KG1 (cell line): Measurements from ENCODE around the gene OPTC.
"Not testable (repeated sequence)": the region's sequence is repeated elsewhere in the genome, so short reads cannot be mapped to it uniquely, and the experiment has no call there.

Source experiments
- DNase-seq: peaks from one replicate; lab custom pipeline; 2025; lab: John Stamatoyannopoulos, UW

OPTC gene

DNA sequence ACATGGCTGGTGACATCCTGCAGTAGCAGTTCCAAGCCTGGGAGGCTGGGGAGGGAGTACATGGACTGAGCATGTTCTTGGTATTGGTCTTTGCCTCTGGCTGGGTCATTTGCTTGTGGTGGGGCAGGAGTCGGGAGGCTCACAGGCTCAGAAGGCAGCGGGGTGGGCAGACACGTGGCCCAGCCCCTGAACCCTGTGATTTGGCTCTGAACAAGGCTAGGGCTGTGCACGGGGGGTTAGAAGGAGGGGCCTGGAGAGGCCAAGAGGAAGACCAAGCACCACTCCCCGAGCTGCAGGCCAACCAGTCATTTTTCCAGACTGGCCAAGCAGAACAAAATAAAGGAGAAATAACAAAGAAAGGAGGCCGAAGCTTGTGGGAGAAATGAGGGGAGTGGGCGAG lies 28.0 kb upstream of the OPTC start:
- DNase-seq, result no peak

DNA sequence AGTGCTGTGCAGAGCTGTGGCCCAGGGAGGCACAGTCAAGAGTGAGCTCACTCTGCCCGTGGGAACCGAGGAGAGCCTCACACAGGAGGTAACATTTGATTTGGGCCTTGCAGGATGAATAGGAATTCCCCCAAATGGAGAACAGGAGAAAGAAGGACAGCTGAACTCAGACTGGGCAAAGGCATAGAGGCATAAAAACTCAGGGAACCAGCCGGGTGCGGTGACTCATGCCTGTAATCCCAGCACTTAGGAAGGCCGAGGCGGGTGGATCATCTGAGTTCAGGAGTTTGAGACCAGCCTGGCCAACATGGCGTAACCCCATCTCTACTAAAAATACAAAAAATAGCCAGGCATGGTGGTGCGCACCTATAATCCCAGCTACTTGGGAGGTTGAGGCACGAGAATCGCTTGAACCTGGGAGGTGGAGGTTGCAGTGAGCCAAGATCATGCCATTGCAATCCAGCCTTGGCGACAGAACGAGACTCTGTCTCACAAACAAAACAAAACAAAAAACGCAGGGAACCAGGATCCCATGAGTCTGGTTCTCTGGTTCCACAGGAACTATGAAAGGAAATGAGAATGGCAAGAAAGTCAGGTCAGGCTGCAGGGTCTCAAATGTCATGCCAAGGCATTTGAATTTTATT lies 26.9 kb upstream of the OPTC start:
- not testable (repeated sequence) for DNase-seq

DNA sequence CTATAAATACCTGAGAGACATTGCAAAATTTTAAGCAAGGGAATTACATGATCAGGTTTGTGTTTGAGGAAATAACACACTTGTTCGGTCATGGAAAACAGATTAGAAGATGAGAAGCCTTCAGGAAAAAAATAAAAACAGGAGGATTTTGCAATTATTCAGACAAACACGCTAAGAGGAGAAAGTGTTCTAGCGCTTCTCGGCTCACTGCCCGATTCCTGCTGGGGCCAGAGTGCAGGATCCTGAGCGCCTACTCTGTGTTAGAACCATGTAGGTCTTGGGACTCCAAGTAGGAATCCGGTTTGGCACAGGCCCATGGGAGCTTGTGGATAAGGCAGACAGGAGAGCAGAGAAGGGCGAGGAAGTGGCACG lies 26.4 kb upstream of the OPTC start:
- no peak for DNase-seq

DNA sequence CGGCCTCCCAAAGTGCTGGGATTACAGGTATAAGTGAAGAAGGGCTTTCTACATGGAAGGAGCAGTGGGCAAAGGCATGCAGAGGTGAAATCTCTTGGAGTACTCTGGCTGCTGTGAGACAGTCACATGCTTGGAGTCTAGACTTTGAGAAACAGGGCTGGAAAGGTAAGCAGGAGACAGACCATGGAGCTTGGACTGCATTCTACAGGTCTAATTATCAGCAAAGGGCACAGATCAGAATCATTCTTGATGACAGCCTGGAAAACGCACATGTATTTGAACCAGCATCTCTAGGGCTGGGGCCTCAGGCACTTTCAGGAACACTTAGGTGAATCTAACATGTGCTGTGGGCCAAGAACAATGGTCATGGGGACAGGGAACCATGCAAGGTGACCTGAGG lies 25.6 kb upstream of the OPTC start:
- no peak for DNase-seq

DNA sequence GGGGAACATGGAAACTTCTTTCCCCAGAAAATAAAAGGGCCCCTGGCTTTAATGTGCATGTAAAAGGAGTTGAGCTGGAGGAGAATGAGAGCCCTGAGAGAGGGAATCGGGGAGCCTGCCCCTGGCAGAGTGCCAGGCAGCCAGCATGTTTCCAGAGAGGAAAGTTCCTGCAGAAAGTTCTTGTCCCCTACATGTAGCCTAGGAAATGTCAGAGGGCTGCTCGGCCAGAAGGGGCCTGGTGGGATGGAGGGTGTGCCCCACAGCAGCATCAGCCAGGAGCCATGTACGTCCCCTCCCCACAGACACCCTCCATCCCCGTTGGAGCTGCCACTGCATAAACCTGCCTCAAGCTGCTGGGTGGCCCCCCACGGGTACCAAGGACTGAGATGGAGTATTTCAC lies 23.7 kb upstream of the OPTC start:
- no peak for DNase-seq

DNA sequence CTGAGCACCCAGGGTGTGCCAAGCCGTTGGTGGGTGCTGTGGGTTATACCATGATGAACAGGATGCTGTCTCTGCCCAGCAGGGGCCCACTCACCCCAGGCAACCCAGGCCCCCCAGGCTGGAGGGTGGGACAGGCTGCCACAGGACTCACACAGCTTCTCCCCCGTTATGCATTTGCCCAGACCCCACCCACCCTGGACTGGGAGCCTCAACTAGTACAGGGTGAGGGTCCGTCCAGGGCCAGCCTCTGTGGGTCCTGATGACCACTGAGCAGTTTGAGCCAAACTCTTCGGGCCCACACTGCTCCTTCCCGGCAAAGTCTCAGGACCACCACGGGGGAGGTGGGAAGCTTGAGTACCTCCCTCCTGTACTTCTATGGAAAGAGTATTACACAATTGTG lies 22.1 kb upstream of the OPTC start:
- no peak for DNase-seq

DNA sequence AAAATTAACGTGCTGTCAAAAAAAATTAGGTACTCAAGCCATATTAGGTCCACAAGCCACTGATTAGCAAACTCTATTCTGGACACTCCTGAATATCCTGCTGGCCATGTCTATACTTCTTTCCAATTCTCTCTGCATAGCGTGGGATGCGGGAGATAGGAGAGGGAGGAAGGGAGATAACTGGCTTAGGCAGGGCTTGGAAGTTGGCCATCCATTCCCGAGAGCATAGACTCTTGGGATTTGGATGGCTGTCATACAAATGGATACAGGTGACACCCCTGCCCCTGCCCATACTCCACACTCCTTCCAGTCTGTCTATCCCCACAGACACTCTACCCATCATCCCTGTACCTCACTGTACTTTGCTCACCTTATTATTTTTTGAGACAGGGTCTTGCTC lies 20.7 kb upstream of the OPTC start:
- no peak for DNase-seq

DNA sequence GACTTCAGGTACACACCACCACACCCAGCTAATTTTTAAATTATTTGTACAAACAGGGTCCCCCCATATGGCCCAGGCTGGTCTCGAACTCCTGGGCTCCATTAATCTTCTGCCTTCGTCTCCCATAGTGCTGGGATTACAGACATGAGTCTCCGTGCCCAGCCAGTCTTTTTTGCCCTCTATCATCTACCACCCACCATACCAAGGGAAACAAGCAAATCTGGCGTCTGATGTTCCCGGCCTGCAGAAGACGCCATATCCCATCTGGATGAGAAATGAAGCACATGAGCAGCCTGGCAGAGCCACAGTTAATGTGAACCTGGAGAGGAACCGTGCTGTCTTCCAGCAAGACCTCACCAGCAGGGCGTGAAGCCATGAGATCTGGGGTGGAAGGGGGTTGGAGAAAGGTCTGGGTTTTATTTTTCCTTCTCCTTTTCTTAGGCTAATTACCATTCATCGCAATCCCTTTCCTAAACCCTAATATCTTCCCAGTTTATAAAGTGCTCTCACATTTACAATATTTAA lies 20.1 kb upstream of the OPTC start:
- no peak for DNase-seq

DNA sequence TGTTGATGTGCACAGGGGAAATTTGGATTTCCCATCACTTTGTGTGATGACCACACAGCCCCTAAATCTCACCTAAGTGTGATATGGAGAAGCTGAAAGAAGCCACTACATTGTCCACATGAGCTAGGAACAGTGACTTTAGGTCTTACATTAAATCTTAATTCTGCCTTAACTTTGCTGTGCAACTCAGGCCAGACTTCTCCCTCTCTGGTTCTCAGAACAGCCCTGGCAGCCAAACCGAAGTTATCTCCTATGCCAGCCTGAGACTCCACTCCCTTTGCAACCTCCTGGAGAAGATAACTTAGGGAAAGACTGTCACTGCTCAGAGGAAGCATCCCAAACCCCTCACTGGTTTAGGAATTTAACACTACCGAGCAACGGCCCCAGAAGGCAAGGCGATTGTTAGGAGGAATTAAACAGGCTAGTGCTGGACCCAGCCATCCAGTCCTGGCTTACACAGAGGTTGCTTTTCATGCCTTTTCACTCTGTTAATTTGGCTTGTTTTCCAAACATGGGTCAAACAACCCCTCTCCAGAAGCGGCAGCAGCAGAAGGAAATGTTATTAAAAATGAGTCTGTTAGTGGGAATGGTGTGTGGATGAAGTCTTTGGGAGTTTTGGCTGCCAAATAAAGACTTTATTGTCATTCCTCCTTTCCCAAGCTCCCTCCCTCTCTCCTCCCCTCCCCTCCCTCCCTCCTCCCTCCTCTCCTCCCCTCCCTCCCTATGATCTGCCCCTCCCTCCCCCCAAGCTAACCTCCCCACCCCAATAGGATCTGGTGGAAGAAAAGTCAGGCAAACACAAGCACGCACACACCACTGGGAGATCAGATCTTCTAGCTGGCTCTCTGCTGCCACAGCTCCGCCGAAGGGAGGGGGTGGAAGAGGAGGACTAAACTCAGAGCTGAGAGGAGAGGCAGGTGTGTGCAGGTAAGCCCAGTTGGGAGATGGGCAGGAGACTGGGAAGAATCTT lies 18.7 kb upstream of the OPTC start, which contains the start of gene PRELP:
TSS of gene PRELP (plus strand) at position 795 of the 970 bp plus-strand sequence. CDS start 7,379 bp downstream, outside the sequence.
- DNase-seq, result no peak

DNA sequence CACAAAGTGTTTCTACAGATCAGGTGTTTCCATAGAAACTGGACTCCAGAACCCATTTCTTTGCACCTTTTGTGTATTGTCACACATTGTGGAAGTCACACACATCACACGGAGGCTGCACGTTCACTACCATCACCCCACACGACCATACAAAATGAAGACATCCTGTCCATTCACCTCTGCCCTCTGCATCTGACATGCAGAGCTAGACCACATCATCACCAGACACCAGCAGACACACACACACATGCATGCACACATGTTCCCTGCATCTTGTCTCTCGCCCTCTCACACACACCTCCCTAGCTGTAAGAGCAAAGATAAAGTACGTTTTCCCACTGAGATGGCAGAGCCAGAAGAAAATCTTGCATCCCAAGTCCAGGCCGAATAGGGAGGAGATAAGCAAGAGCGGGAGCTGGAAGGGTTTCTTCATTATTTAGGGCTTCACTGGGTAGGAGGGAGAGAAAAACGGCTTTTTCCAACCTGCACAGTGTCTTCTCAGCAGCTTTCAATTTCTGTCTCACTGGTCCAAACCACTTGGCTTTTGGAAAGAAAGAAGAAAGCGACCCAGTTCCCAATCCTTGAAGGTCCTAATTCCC lies 17.6 kb upstream of the OPTC start:
- no peak for DNase-seq

DNA sequence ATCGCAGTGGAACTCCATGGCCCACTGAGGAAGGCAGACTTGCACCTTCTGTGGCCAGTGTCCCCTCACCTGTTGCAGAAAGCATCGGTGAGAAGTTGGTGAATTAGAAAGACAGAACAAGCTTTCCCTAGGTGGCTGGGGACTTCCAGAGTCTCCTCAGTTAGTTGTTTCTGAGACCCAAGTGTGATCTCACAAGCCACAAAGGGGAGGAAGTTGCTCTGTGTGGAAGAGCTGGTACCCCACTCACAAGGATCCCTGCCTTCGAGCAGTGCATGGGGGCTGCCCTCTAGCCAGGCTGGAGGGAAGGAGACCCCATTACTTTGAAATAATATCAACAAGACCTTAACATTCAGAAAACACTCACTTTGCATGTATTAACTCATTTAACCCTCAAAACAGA lies 16.2 kb upstream of the OPTC start:
- DNase-seq, result no peak

DNA sequence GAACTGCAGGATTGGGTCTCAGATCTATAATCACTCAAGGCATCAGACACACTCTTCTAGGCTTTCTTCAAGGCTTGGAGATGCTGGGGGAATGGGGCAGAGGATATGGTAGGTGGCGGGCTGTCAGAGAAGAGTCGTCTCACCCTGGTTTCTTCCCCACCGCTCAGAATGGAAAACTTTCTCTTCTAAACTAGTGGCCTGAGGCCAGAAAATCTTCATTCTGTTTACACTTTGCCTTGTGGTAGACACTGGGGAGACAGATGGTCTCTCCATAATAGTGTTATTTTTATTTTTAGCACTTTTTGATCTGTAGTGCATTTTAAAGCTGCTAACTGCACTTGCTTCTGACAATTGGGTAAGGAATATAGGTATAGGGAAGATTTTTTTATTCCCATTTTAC lies 15.7 kb upstream of the OPTC start:
- DNase-seq, result no peak

DNA sequence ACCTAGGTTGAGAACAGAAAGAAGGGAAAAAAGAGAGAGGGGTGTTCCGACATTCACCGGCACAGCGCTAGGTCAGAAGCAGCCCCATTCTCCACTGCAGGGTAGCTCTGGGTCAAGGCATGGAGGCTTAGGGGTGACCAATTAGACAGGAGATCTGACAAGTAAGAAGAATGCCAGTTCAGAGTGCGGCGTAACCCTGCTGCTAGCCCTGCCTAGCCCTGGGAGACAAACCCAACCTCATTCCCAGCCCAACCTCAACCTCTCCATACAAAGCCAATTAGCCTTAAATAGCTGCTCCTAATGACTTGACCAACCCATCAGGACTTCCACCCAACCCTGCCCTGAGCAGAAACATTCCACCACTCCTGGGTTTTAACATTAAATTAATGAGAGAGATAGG lies 15.0 kb upstream of the OPTC start:
- DNase-seq, result no peak

DNA sequence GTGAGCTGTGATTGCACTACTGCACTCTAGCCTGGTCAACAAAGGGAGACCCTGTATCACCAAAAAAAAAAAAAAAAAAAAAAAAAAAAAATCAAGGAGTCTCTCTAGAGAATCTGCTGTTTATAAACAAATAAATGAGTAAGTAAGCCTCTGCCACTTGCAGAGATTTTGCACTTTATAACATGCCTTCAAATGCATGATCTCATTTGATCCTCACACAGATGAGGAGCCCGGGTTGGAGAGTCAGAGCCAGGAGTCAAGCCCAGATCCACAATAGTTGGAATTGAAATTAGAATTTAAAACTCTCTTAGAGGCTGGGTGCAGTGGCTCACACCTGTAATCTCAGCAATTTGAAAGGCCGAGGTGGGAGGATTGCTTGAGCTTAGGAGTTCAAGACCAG lies 14.3 kb upstream of the OPTC start:
- DNase-seq, result no peak

DNA sequence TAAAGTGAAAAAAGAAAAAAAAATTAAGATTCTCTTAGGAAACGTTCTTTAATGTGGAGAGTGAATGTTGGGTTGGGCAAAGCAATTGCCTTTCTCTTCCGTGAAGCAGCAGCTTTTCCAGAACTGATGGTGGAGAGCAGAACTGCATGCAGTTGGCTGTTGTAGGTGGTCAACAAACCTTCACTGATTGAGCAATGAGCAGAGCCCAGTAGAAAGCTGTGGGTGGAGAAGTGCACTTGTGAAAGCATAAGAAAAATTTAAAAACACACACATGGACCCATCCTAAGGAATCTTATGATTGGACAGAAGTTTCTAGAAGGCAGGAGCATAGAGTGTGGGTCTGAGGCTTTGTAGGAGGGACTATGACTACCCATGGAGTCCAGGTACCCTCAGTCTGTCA lies 13.9 kb upstream of the OPTC start:
- no peak for DNase-seq

DNA sequence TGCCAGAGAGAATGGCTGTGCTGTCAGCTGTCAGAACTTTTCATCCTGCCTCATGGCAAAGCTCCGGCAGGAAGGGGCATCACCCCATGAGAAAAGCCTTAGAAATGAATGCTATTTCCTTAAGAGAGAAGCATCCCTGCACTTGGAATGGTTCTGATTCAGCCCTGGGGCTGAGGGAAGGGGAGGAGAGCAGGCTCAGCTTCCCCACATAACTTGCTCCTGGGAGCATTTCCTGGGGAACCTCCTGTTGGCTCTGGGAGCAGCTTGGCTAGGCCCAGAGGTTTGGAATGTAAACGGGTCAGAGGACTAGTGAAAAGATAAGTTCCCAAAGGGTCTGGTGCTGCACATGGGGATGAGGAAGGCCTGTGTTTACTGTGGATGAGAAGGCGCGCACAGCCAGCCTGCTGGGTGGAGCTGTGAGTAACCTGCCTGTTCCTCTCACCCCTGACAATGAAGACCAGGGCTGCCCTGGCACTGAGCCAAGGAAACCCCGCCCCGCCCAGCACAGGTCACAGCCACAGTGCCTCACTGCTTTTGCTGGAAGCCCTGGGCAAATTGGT lies 13.3 kb upstream of the OPTC start:
- no peak for DNase-seq

DNA sequence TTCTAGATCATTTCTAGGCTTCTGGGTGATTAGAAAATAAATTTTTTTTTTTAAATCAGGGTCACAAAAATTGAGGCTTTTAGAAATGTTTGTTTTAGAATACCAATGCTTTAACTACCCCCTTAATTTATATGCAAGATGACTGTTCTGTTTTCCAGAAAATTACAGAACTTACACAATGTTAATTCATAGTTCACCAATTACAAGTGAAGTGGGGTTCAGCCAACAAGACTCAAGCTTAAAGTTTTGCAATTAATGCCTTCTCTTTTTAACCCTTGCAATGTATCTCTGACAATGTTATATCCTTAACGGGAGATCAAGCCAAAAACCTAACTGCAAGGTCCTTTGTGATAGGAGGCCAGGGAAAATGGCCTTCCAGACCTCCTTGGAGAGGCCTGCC lies 12.8 kb upstream of the OPTC start:
- no peak for DNase-seq

DNA sequence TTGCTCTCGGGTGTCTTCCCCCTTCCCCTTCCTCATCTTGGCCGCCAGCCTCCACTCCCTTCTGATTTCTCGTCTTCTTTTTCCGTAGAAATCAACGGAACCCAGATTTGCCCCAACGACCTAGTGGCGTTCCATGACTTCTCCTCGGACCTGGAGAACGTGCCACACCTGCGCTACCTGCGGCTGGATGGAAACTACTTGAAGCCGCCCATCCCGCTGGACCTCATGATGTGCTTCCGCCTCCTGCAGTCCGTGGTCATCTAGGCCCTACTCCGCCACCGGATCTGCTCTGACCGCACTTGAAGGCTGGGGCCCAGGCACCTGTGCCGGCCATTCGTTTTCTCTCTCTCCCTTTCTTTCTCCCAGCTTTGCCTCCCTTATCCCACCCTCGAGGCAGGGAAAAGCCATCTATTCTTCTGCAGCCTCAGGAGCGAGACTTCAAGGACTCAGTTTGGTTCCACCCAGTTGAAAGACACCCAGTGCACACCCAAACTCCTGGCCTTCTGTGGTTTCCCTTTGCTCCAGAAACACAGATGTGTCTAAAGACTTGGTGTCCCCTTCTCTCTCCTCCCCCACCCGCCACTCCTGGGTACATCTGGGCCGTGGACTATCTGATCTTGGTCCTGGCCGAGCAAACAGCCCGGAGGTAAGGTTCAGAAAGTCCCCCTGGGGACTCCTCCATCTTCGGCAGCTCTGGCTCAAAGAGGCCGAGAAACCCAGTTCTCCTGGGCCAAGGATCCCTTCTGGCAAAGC lies 7.2 kb upstream of the OPTC start:
- no peak for DNase-seq

DNA sequence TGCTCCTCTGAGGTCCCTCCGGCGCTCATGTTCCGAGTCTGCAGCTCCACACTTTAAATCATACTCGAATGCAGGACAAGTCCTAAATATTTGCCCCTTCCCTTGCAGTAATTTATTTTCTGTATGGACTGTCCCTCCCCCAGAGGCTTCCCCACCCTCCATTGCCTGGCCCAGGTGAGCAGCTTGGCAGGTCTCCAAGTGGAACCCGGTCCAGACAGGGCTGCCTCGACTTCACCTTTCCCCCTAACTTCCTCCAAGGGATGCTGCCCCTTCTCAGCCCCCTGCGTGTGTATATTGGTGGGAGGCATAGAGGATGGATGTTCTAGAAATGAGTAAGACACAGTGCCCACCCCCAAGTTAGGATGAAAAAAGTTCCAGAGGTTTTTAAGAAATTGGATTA lies 5.4 kb upstream of the OPTC start:
- DNase-seq, result no peak

DNA sequence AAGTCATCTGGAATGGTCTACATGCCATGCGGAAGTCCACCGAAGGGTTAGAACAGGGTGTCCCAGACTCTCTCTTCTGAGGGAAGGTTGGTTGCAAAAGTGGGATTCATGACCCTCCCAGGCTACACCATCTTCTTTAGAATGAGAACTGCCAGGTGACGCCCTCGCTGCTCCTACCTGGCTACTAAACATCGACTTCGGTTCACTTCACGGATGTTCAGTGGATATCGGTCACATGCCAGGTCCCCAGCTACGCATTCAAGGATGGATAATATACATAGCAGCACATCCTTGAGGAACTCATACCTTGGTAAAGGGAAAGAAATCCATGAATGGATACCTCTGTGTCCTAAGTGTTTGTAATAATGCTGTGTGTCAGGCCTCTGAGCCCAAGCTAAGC lies 3.3 kb upstream of the OPTC start:
- DNase-seq, result no peak

DNA sequence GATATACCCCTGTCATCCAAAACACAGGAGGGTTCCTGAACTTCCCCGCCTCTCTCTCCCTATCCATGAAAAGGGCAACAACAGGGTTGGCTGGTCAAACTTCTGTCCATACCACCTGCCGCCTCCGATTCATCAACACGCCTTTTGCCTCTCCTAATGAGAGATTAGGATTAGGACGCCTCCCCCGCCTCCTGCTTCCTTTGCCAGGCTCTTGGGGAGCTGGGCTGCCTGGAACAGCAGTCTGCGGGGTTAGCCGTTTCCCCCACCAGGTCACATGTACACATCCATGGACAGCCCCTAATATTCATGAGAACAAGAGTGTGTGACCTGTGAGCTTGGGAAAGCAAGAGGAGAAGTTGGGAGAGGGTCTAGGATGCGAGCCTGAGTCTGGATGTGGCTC lies 2.3 kb upstream of the OPTC start:
- no peak for DNase-seq
